HepG2 (cell line): Measurements from ENCODE around the gene TIMM44. TPM values are rescaled to one million over a fixed set of nuclear protein-coding genes. Genes with fewer than 3 reads are reported as not detected.
A peak's percentile ranks its signal among the peaks of the same experiment; 100 is the strongest.

Experiments used
- AHDC1 ChIP-seq: sonication (generic); formaldehyde crosslinking; IDR thresholded peaks from 2 replicates; pipeline ENCODE4 v1.5.1; 2020; ENCODE audit warnings: mild to moderate bottlenecking, missing genetic modification reagents, borderline replicate concordance
- CSRNP1 ChIP-seq: sonication (generic); formaldehyde crosslinking; IDR thresholded peaks from 2 replicates; pipeline ENCODE4 v1.8.1; 2023; ENCODE audit warnings: mild to moderate bottlenecking, missing genetic modification reagents
- GABPA ChIP-seq, 2 experiments: IDR thresholded peaks; 2 replicates each; pipeline ENCODE4 v1.6.1; 2011 to 2016; ENCODE audit warnings: low read depth in 2 of 2, low read length in 1 of 2, missing biosample characterization in 1 of 2, missing genetic modification characterization in 1 of 2
- GZF1 ChIP-seq: sonication (generic); formaldehyde crosslinking; IDR thresholded peaks from 2 replicates; pipeline ENCODE4 v1.5.1; 2020; ENCODE audit warnings: mild to moderate bottlenecking, missing genetic modification reagents
- KDM2A ChIP-seq: sonication (generic); formaldehyde crosslinking; IDR thresholded peaks from 2 replicates; pipeline ENCODE4 v1.4.0; 2020; ENCODE audit warnings: low read depth, missing genetic modification reagents, borderline replicate concordance
- KIAA2018 ChIP-seq: sonication (generic); formaldehyde crosslinking; IDR thresholded peaks from 2 replicates; pipeline ENCODE4 v1.5.0; 2020; ENCODE audit warnings: mild to moderate bottlenecking, missing genetic modification reagents, borderline replicate concordance
- NRL ChIP-seq: sonication (generic); formaldehyde crosslinking; IDR thresholded peaks from 2 replicates; pipeline ENCODE4 v1.5.0; 2020; ENCODE audit warnings: missing genetic modification reagents, mild to moderate bottlenecking, moderate library complexity, borderline replicate concordance
- THRA ChIP-seq: sonication (generic); formaldehyde crosslinking; IDR thresholded peaks from 2 replicates; pipeline ENCODE4 v1.4.0; 2020; ENCODE audit warnings: missing genetic modification reagents, borderline replicate concordance
- ZKSCAN8 ChIP-seq: IDR thresholded peaks from 2 replicates; pipeline ENCODE4 v1.6.1; 2016; ENCODE audit warnings: borderline replicate concordance, missing genetic modification reagents, missing compliant biosample characterization
- ZNF101 ChIP-seq: sonication (generic); formaldehyde crosslinking; IDR thresholded peaks from 2 replicates; pipeline ENCODE4 v1.4.0; 2020; ENCODE audit warnings: mild to moderate bottlenecking, low read depth, missing genetic modification reagents, borderline replicate concordance
- ZNF558 ChIP-seq: sonication (generic); formaldehyde crosslinking; IDR thresholded peaks from 2 replicates; pipeline ENCODE4 v1.9.0; 2022; ENCODE audit warnings: mild to moderate bottlenecking, missing genetic modification reagents, borderline replicate concordance
- polyA plus RNA-seq, 8 experiments: library from polyadenylated mRNA; depleted of rRNA in 3 of 8; stranded (reverse) in 7 of 8; unstranded in 1 of 8; fragments of >200 nt; fragmentation: Illumina TruSeq in 4 of 8; extraction: Trizol in 4 of 8; gene quantifications; 2 replicates each; pipeline versions ENCODE4 v1.2.1 to v1.2.3, GENCODE V29; 2011 to 2016; ENCODE audit warnings: low read depth in 4 of 8, missing spikeins in 1 of 8, mixed read lengths in 1 of 8; ENCODE audit not compliant: insufficient read depth in 1 of 8
- total RNA-seq, 5 experiments: library from RNA; depleted of rRNA; stranded (reverse); fragments of >200 nt; fragmentation: Illumina TruSeq; extraction: Trizol; gene quantifications; 2 replicates each; pipeline ENCODE4 v1.2.3, GENCODE V29; 2016; ENCODE audit warnings: low read depth in 1 of 5

The TIMM44 gene
- total and polyA plus RNA-seq, 2 of the 13 experiments (the other 11 are each of a cell fraction or from before 2014, with no cell fraction given) = 42.9 to 72.6 TPM

GRCh38 chr19:7897292-7897691 lies 46.2 kb downstream of the TIMM44 start (continued):
- TF ChIP-seq AHDC1 (CRISPR knock-in tag) (peak; percentile 73; the same call in 1 of the 2 replicates), ZKSCAN8 (CRISPR knock-in tag) (peak; percentile 52; the same call in 1 of the 2 replicates), GZF1 (CRISPR knock-in tag) (no peak), ZNF558 (CRISPR knock-in tag) (no peak), KIAA2018 (CRISPR knock-in tag) (no peak), ZNF101 (CRISPR knock-in tag) (no peak), NRL (CRISPR knock-in tag) (no peak; the same call in 1 of the 2 replicates), THRA (CRISPR knock-in tag) (peak; percentile 77; the same call in 1 of the 2 replicates), GABPA (IDR thresholded peaks at IDR 0.05; ENCODE audit: low read depth, low read length) (no peak), GABPA (CRISPR knock-in tag; IDR thresholded peaks at IDR 0.05; ENCODE audit: low read depth) (no peak), KDM2A (CRISPR knock-in tag) (no peak), CSRNP1 (CRISPR knock-in tag) (no peak)
